Measurements from ENCODE around the gene GRK5.
"Not testable (repeated sequence)": the region's sequence is repeated elsewhere in the genome, so short reads cannot be mapped to it uniquely, and the experiment has no call there.

The GRK5 gene

GRCh38 chr10:119222537-119222936, 15.2 kb downstream of the GRK5 start:
- DNase-seq (ENCODE audit: low read depth): no peak

GRCh38 chr10:119222966-119223386, 15.6 kb downstream of the GRK5 start:
- DNase-seq (ENCODE audit: low read depth): no peak

- DNase-seq (ENCODE audit: low read depth): no peak
Measured at GRCh38 chr10:119225083-119225658, 17.8 kb downstream of the GRK5 start.

- DNase-seq (ENCODE audit: low read depth): no peak
Measured at GRCh38 chr10:119227825-119228224, 20.5 kb downstream of the GRK5 start.

GRCh38 chr10:119231654-119232053, 24.3 kb downstream of the GRK5 start:
- no peak for DNase-seq (ENCODE audit: low read depth)

GRCh38 chr10:119232439-119232838, 25.1 kb downstream of the GRK5 start:
- not testable (repeated sequence) for DNase-seq (ENCODE audit: low read depth)

GRCh38 chr10:119233123-119233820, 25.9 kb downstream of the GRK5 start:
- DNase-seq (ENCODE audit: low read depth): no peak

GRCh38 chr10:119233821-119234220, 26.4 kb downstream of the GRK5 start:
- no peak for DNase-seq (ENCODE audit: low read depth)

- no peak for DNase-seq (ENCODE audit: low read depth)
Measured at GRCh38 chr10:119235356-119235755, 28.0 kb downstream of the GRK5 start.

GRCh38 chr10:119237722-119238436, 30.5 kb downstream of the GRK5 start:
- DNase-seq (ENCODE audit: low read depth): no peak

- DNase-seq (ENCODE audit: low read depth): no peak
Measured at GRCh38 chr10:119238577-119238976, 31.2 kb downstream of the GRK5 start.

GRCh38 chr10:119239015-119239414, 31.6 kb downstream of the GRK5 start:
- DNase-seq (ENCODE audit: low read depth): not testable (repeated sequence)

GRCh38 chr10:119239630-119240029, 32.3 kb downstream of the GRK5 start:
- DNase-seq (ENCODE audit: low read depth): not testable (repeated sequence)

GRCh38 chr10:119241066-119241465, 33.7 kb downstream of the GRK5 start:
- DNase-seq (ENCODE audit: low read depth): no peak

GRCh38 chr10:119242186-119242585, 34.8 kb downstream of the GRK5 start:
- no peak for DNase-seq (ENCODE audit: low read depth)

GRCh38 chr10:119243488-119243887, 36.1 kb downstream of the GRK5 start:
- DNase-seq (ENCODE audit: low read depth): no peak

- no peak for DNase-seq (ENCODE audit: low read depth)
Measured at GRCh38 chr10:119243967-119244366, 36.6 kb downstream of the GRK5 start.

GRCh38 chr10:119245272-119245671, 37.9 kb downstream of the GRK5 start:
- no peak for DNase-seq (ENCODE audit: low read depth)

- DNase-seq (ENCODE audit: low read depth): no peak
Measured at GRCh38 chr10:119246862-119247549, 39.6 kb downstream of the GRK5 start.

GRCh38 chr10:119247550-119247894, 40.2 kb downstream of the GRK5 start:
- no peak for DNase-seq (ENCODE audit: low read depth)

GRCh38 chr10:119248184-119248583, 40.8 kb downstream of the GRK5 start:
- DNase-seq (ENCODE audit: low read depth): no peak

- DNase-seq (ENCODE audit: low read depth): no peak
Measured at GRCh38 chr10:119248681-119249080, 41.3 kb downstream of the GRK5 start.
